H9 (cell line): ENCODE data around the gene KLC4. TPM values are rescaled to one million over a fixed set of nuclear protein-coding genes. Genes with fewer than 3 reads are reported as not detected.

Experiments
- DNase-seq: peaks from one replicate; pipeline ENCODE4 v3.0.0-alpha.2; 2017
- H2AFZ ChIP-seq: one replicate; pipeline ENCODE4 v1.6.1; 2013; ENCODE audit warnings: mild to moderate bottlenecking, low read length, control low read depth, moderate library complexity
- H2AK5ac ChIP-seq: 2 replicates; pipeline ENCODE4 v1.6.1; 2013; ENCODE audit warnings: low read length, control low read depth, mixed read lengths; ENCODE audit not compliant: insufficient read length
- H2BK120ac ChIP-seq: one replicate; pipeline ENCODE4 v1.6.1; 2013; ENCODE audit warnings: low read depth, mild to moderate bottlenecking, low read length, control low read depth, inconsistent platforms; ENCODE audit not compliant: poor library complexity, severe bottlenecking
- H2BK12ac ChIP-seq: 2 replicates; pipeline ENCODE4 v1.6.1; 2013; ENCODE audit warnings: low read length, control low read depth, mixed read lengths, low read depth; ENCODE audit not compliant: insufficient read length
- H2BK15ac ChIP-seq: 2 replicates; pipeline ENCODE4 v1.6.1; 2013; ENCODE audit warnings: low read depth, low read length, control low read depth
- H2BK20ac ChIP-seq: one replicate; pipeline ENCODE4 v1.6.1; 2013; ENCODE audit warnings: low read depth, mild to moderate bottlenecking, low read length, control low read depth, inconsistent platforms; ENCODE audit not compliant: poor library complexity, severe bottlenecking
- H2BK5ac ChIP-seq: 2 replicates; pipeline ENCODE4 v1.6.1; 2013; ENCODE audit warnings: low read length, control low read depth, mixed read lengths; ENCODE audit not compliant: insufficient read length
- H3K14ac ChIP-seq: 2 replicates; pipeline ENCODE4 v1.6.1; 2013; ENCODE audit warnings: low read length, control low read depth; ENCODE audit not compliant: insufficient read depth
- H3K18ac ChIP-seq: 2 replicates; pipeline ENCODE4 v1.6.1; 2013; ENCODE audit warnings: low read depth, mild to moderate bottlenecking, mixed read lengths, low read length, control low read depth; ENCODE audit not compliant: insufficient read length
- H3K23ac ChIP-seq: 2 replicates; pipeline ENCODE4 v1.6.1; 2013; ENCODE audit warnings: low read length, control low read depth, mixed read lengths, low read depth; ENCODE audit not compliant: insufficient read length
- H3K23me2 ChIP-seq: 2 replicates; pipeline ENCODE4 v1.6.1; 2013; ENCODE audit warnings: low read depth, mild to moderate bottlenecking, mixed read lengths, low read length, control low read depth; ENCODE audit not compliant: insufficient read length, poor library complexity, severe bottlenecking
- H3K27ac ChIP-seq: 2 replicates; pipeline ENCODE4 v1.5.1; 2013; ENCODE audit warnings: low read length, control low read depth, mixed read lengths, low read depth; ENCODE audit not compliant: insufficient read length
- H3K27me3 ChIP-seq: 2 replicates; pipeline ENCODE4 v1.6.1; 2013; ENCODE audit warnings: low read length, control low read depth, inconsistent platforms; ENCODE audit not compliant: insufficient read depth
- H3K4ac ChIP-seq: 2 replicates; pipeline ENCODE4 v1.6.1; 2013; ENCODE audit warnings: low read depth, mild to moderate bottlenecking, control low read depth, inconsistent platforms, low read length, moderate library complexity
- H3K4me1 ChIP-seq: 2 replicates; pipeline ENCODE4 v1.6.1; 2013; ENCODE audit warnings: low read length, control low read depth, inconsistent platforms; ENCODE audit not compliant: insufficient read depth
- H3K4me2 ChIP-seq: 2 replicates; pipeline ENCODE4 v1.6.1; 2013; ENCODE audit warnings: low read length, control low read depth, mixed read lengths; ENCODE audit not compliant: insufficient read length, insufficient read depth
- H3K56ac ChIP-seq: 2 replicates; pipeline ENCODE4 v1.6.1; 2013; ENCODE audit warnings: low read depth, mild to moderate bottlenecking, mixed read lengths, low read length, control low read depth; ENCODE audit not compliant: insufficient read length
- H3K79me1 ChIP-seq: 2 replicates; pipeline ENCODE4 v1.6.1; 2013; ENCODE audit warnings: low read depth, mild to moderate bottlenecking, moderate library complexity, low read length, control low read depth, inconsistent platforms; ENCODE audit not compliant: insufficient read depth, poor library complexity, severe bottlenecking
- H3K79me2 ChIP-seq: 2 replicates; pipeline ENCODE4 v1.6.1; 2013; ENCODE audit warnings: low read length, control low read depth, inconsistent platforms; ENCODE audit not compliant: insufficient read depth
- H3K9ac ChIP-seq: 2 replicates; pipeline ENCODE4 v1.6.1; 2013; ENCODE audit warnings: low read length, control low read depth, mixed read lengths; ENCODE audit not compliant: insufficient read length; ENCODE audit errors: extremely low read depth
- H3K9me3 ChIP-seq: one replicate; pipeline ENCODE4 v1.6.1; 2013; ENCODE audit warnings: low read depth, low read length, inconsistent platforms; ENCODE audit not compliant: control insufficient read depth
- H3T11ph ChIP-seq: one replicate; pipeline ENCODE4 v1.6.1; 2013; ENCODE audit warnings: mild to moderate bottlenecking, low read length, control low read depth, inconsistent platforms
- H4K20me1 ChIP-seq: one replicate; pipeline ENCODE4 v1.6.1; 2013; ENCODE audit not compliant: control insufficient read depth, insufficient read length, insufficient read depth
- H4K5ac ChIP-seq: 2 replicates; pipeline ENCODE4 v1.6.1; 2013; ENCODE audit warnings: low read depth, mild to moderate bottlenecking, mixed read lengths, low read length, control low read depth; ENCODE audit not compliant: insufficient read length
- H4K8ac ChIP-seq: replicated peaks from 2 replicates; pipeline ENCODE4 v1.6.1; 2013; ENCODE audit warnings: low read length, control low read depth, mixed read lengths, low read depth; ENCODE audit not compliant: insufficient read length
- H4K91ac ChIP-seq: 2 replicates; pipeline ENCODE4 v1.6.1; 2013; ENCODE audit warnings: low read depth, mild to moderate bottlenecking, moderate library complexity, mixed read lengths, low read length, control low read depth; ENCODE audit not compliant: insufficient read length
- H3K27ac Mint-ChIP-seq, 3 experiments: 2 replicates in 2 of 3; 3 replicates in 1 of 3; pipeline ENCODE4 v1.8.0; 2020 to 2021; ENCODE audit warnings: mixed read lengths in 3 of 3, mild to moderate bottlenecking in 1 of 3, moderate library complexity in 1 of 3
- H3K27me3 Mint-ChIP-seq: 2 replicates; pipeline ENCODE4 v1.8.0; 2021; ENCODE audit warnings: low read depth, mild to moderate bottlenecking, moderate library complexity, mixed read lengths
- H3K36me3 Mint-ChIP-seq, 3 experiments: 2 replicates in 2 of 3; 3 replicates in 1 of 3; pipeline ENCODE4 v1.8.0; 2020 to 2021; ENCODE audit warnings: low read depth in 3 of 3, mixed read lengths in 3 of 3; ENCODE audit not compliant: insufficient read depth in 1 of 3
- H3K4me1 Mint-ChIP-seq, 2 experiments: 2 replicates each; pipeline ENCODE4 v1.8.0; 2020; ENCODE audit warnings: mixed read lengths in 2 of 2
- H3K4me3 Mint-ChIP-seq, 2 experiments: 2 replicates in 1 of 2; 3 replicates in 1 of 2; pipeline ENCODE4 v1.8.0; 2020 to 2021; ENCODE audit warnings: mild to moderate bottlenecking in 2 of 2, mixed read lengths in 2 of 2, moderate library complexity in 1 of 2
- H3K9me3 Mint-ChIP-seq, 2 experiments: 2 replicates in 1 of 2; 3 replicates in 1 of 2; pipeline ENCODE4 v1.8.0; 2020; ENCODE audit warnings: mild to moderate bottlenecking in 2 of 2, mixed read lengths in 2 of 2, moderate library complexity in 1 of 2
- CTCF ChIP-seq: fragments of 200-600 bp; sonication (generic); conservative IDR thresholded peaks from 3 replicates; pipeline ENCODE4 v1.8.0; 2021; ENCODE audit warnings: antibody characterized with exemption, mild to moderate bottlenecking
- WGBS: extraction: QIAGEN DNeasy Blood & Tissue Kit; methylation state at CpG from one replicate; pipeline ENCODE4 v1.1.7; 2013; ENCODE audit warnings: missing lambda C conversion rate, low lambda C conversion rate, mixed read lengths; ENCODE audit not compliant: insufficient read length; ENCODE audit errors: extremely low coverage; 5-methylcytosine and 5-hydroxymethylcytosine counted together
- total RNA-seq: library from RNA; stranded (reverse); gene quantifications from 2 replicates; pipeline ENCODE4 v1.2.1, GENCODE V29; 2021

Gene KLC4
- total RNA-seq, 1 experiment from 2014 or later = 29.7 TPM

DNA sequence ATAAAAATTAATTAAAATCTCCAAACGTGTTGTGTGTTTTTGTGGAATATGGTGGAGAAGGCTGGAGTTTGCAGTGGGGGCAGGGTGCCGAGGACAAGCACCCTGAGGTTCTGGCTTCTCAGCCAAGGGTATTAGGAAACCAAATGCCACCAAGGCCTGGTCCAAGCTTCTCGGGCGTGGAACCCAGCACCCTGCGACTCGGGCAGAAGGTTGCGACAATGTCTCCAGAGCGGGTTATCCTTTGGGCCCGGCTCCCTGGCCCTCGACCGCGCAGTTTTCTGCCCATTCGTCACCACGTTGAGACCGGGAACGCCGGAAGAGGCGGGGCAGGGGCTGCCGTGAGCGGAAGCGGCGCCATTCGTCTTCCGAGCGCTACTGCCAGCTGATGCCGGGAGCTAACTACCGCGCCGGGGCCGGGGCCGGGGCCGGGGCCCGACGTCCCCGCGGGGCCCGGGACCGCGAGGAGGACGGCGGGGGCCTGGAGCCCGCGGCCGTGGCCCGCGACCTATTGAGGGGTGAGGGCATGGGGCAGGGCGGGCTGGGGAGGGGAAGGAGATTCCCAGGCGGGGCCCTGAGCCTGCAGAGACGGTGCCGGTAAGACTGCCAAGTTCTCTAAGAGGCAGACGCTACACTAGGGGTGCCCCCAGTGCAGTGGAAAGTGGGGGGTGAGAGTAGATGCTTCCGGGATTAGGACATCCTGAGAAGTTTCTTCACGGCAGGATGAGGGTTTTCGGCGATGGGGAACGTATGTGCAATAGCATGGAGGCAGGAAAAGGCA, 38.0 kb upstream of the KLC4 start, which contains the start of gene RRP36:
Gene RRP36, plus strand, starts transcription at position 354 of the 778 bp plus-strand sequence. Its CDS starts 32 bp downstream, at position 386.
- H3K4me2 ChIP-seq = peak within 1 kb of the TSS; percentile 77
- peak within 1 kb of the TSS; percentile 85 for H3K14ac ChIP-seq
- H3K27me3 Mint-ChIP-seq = no peaks in the 10 kb centered on the region
- no peak within 1 kb of the TSS for H2BK12ac ChIP-seq
- peaks cover 7% of the 10 kb centered on the region for H3K23me2 ChIP-seq
- peak within 1 kb of the TSS; percentile 95 to 99 (median 98) for H3K27ac Mint-ChIP-seq
- no peak within 1 kb of the TSS for H3K23ac ChIP-seq
- H3K27ac ChIP-seq = peak within 1 kb of the TSS; percentile 8
- H3K79me1 ChIP-seq = peaks cover 7% of the 10 kb centered on the region
- no peak within 1 kb of the TSS for H2BK120ac ChIP-seq
- no peaks in the 10 kb centered on the region for H3K9me3 Mint-ChIP-seq
- no peak for TF ChIP-seq CTCF
- no peak within 1 kb of the TSS; the same call in 1 of the 2 replicates for H3K4ac ChIP-seq
- no peak within 1 kb of the TSS for H4K91ac ChIP-seq
- no peak within 1 kb of the TSS for H4K5ac ChIP-seq
- no peak within 1 kb of the TSS for H3T11ph ChIP-seq
- H3K27me3 ChIP-seq = no peaks in the 10 kb centered on the region
- H3K56ac ChIP-seq = no peak within 1 kb of the TSS
- H3K36me3 Mint-ChIP-seq = peaks cover 33 to 62% (median 59%) of the 10 kb centered on the region in 3 experiments
- DNase-seq = peak; percentile 82
- H2BK15ac ChIP-seq = no peak within 1 kb of the TSS
- 0 out of 2 replicates have a peak, but pooled peaks cover 2% of the 10 kb centered on the region for H3K79me2 ChIP-seq
- H3K9ac ChIP-seq = peak within 1 kb of the TSS; percentile 90
- no peaks in the 10 kb centered on the region for H4K20me1 ChIP-seq
- H3K9me3 ChIP-seq = no peaks in the 10 kb centered on the region
- H4K8ac ChIP-seq = no peak within 1 kb of the TSS
- H3K4me1 ChIP-seq = no peaks in the 10 kb centered on the region
- no CpG with 5 or more reads among the region's 56 CpGs for WGBS
- H3K4me3 Mint-ChIP-seq = peak within 1 kb of the TSS; percentile 98 to 99
- peaks cover 4 to 14% of the 10 kb centered on the region in 2 experiments; a peak in 3 of 4 replicates for H3K4me1 Mint-ChIP-seq
- no peak within 1 kb of the TSS for H2BK20ac ChIP-seq
- H2AK5ac ChIP-seq = no peak within 1 kb of the TSS
- H2BK5ac ChIP-seq = peak within 1 kb of the TSS; percentile 24
- no peak within 1 kb of the TSS for H3K18ac ChIP-seq
- H2AFZ ChIP-seq = no peak within 1 kb of the TSS
